Esophagus squamous epithelium (tissue), 5 donors: ENCODE data around the gene NSFL1C. TPM values are rescaled to one million over a fixed set of nuclear protein-coding genes. Genes with fewer than 3 reads are reported as not detected.
A peak's percentile ranks its signal among the peaks of the same experiment; 100 is the strongest.

Source experiments
- DNase-seq: peaks from one replicate; lab custom pipeline; 2025; lab: John Stamatoyannopoulos, UW
- H3K27ac ChIP-seq, 4 donors: fragments of 200-600 bp; sonication (generic); one replicate each; pipeline ENCODE4 v1.5.1; 2016 to 2019; ENCODE audit warnings: mild to moderate bottlenecking in 1 of 4
- H3K27me3 ChIP-seq, 4 donors: fragments of 200-600 bp; sonication (generic); 1 replicate in 3 of 4; 2 replicates in 1 of 4; pipeline versions ENCODE4 v1.5.1 to v1.6.0; 2017 to 2021; ENCODE audit warnings: antibody characterized with exemption in 1 of 4
- H3K36me3 ChIP-seq, 3 donors: fragments of 200-600 bp; sonication (generic); one replicate each; pipeline ENCODE4 v1.5.1; 2016 to 2019
- H3K4me1 ChIP-seq, 3 donors: fragments of 200-600 bp; sonication (generic); one replicate each; pipeline ENCODE4 v1.5.1; 2017 to 2019
- H3K4me3 ChIP-seq, 4 donors: fragments of 200-600 bp; sonication (generic); 1 replicate in 3 of 4; 2 replicates in 1 of 4; pipeline ENCODE4 v1.5.1; 2016 to 2019; ENCODE audit warnings: mild to moderate bottlenecking in 2 of 4, moderate library complexity in 1 of 4
- H3K9me3 ChIP-seq, 3 donors: fragments of 200-600 bp; sonication (generic); one replicate each; pipeline ENCODE4 v1.5.1; 2016 to 2019
- CTCF ChIP-seq, 6 experiments: fragments of 450-650 bp in 4 of 6; fragments of 200-600 bp in 2 of 6; sonication (generic) in 2 of 6; IDR thresholded peaks; one replicate each; pipeline ENCODE4 v1.5.1; 2016 to 2019; ENCODE audit warnings: antibody characterized with exemption in 6 of 6, mild to moderate bottlenecking in 4 of 6, moderate library complexity in 4 of 6
- POLR2A ChIP-seq, 4 donors: fragments of 450-650 bp; IDR thresholded peaks; one replicate each; pipeline ENCODE4 v1.6.1; 2017; ENCODE audit warnings: antibody characterized with exemption in 4 of 4, mild to moderate bottlenecking in 4 of 4, moderate library complexity in 3 of 4
- WGBS, 2 donors: methylation state at CpG; one replicate each; pipeline ENCODE4 v1.1.5; 2018; 5-methylcytosine and 5-hydroxymethylcytosine counted together
- intact Hi-C: fragments of 100-400 bp; cut with DNase I; formaldehyde crosslinking; loops from one replicate; pipeline ENCODE4 v1.15.0; 2022
- total RNA-seq, 4 donors: library from RNA; depleted of rRNA; stranded (reverse); fragments of >200 nt; gene quantifications; one replicate each; pipeline ENCODE4 v1.1.0, GENCODE V29; 2016
- donor health status: DM: yes; HTN: yes; CAD: no.

Gene NSFL1C
- total RNA-seq, 4 donors from 2014 or later: 41.5 to 65.6 (median 59.3) TPM

GRCh38 chr20:1489325-1489724, 22.7 kb upstream of the NSFL1C start:
- peak overlapping the region in 2 of 4 donors; percentile 9 to 34 for H3K4me3 ChIP-seq
- no peak for DNase-seq
- peak overlapping the region; percentile 72 to 87 (median 80) for H3K27ac ChIP-seq
- TF ChIP-seq POLR2A (IDR thresholded peaks at IDR 0.05) (no peak), CTCF (IDR thresholded peaks at IDR 0.05) (no peak)
- H3K27me3 ChIP-seq: no peaks in the 10 kb centered on the region
- H3K4me1 ChIP-seq: peaks cover 6 to 32% (median 9%) of the 10 kb centered on the region in 3 donors
- no peaks in the 10 kb centered on the region for H3K36me3 ChIP-seq
- intact Hi-C loops: no loop called here
- no peaks in the 10 kb centered on the region for H3K9me3 ChIP-seq
- WGBS, 2 donors: 77 to 83% methylated on average over 2 of the region's 2 CpGs

DNA sequence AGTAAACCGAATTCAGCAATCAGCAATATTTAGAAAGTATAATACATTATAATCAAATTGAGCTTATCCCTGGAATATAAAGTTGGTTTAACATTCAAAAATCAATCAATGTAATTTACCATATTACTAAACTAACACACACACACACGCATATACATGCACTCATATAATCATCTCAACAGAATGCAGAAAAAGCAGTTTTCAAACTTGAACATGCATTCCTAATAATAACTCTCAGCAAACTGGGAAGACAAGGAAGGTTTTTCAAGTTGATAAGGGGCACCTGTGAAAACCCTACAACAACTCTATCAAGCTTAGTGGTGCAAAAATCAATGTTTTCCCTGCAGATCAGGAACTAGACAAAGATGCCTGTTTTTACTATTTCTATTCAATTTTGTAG, 19.9 kb upstream of the NSFL1C start:
- Histone ChIP-seq H3K27me3 (peaks cover 0 to 4% (median 0%) of the 10 kb centered on the region in 4 donors), H3K4me1 (peaks cover 5 to 25% (median 9%) of the 10 kb centered on the region in 3 donors), H3K4me3 (no peak overlapping the region), H3K27ac (no peak overlapping the region), H3K9me3 (no peaks in the 10 kb centered on the region), H3K36me3 (no peaks in the 10 kb centered on the region)
- no peak for DNase-seq
- WGBS, 2 donors: 63 to 78% methylated on average over 2 of the region's 2 CpGs
- intact Hi-C loops: no loop called here
- no peak for TF ChIP-seq POLR2A (IDR thresholded peaks at IDR 0.05)
- TF ChIP-seq CTCF (IDR thresholded peaks at IDR 0.05): no peak

GRCh38 chr20:1484438-1485116, 17.9 kb upstream of the NSFL1C start:
- no peaks in the 10 kb centered on the region for H3K9me3 ChIP-seq
- intact Hi-C loops: no loop called here
- H3K27ac ChIP-seq: no peak overlapping the region
- 36 to 42% methylated on average over 5 of the region's 5 CpGs for WGBS, 2 donors
- H3K36me3 ChIP-seq: no peaks in the 10 kb centered on the region
- TF ChIP-seq POLR2A (IDR thresholded peaks at IDR 0.05) (no peak), CTCF (IDR thresholded peaks at IDR 0.05) (no peak)
- H3K4me1 ChIP-seq: peaks cover 3 to 8% (median 3%) of the 10 kb centered on the region in 3 donors
- no peak overlapping the region for H3K4me3 ChIP-seq
- peaks cover 0 to 4% (median 0%) of the 10 kb centered on the region in 4 donors for H3K27me3 ChIP-seq
- DNase-seq: no peak

GRCh38 chr20:1479831-1480595, 13.4 kb upstream of the NSFL1C start:
- Histone ChIP-seq H3K36me3 (no peaks in the 10 kb centered on the region), H3K27ac (no peak overlapping the region), H3K4me3 (no peak overlapping the region), H3K27me3 (peaks cover 0 to 4% (median 0%) of the 10 kb centered on the region in 4 donors), H3K4me1 (peaks cover 0 to 35% (median 8%) of the 10 kb centered on the region in 3 donors), H3K9me3 (no peaks in the 10 kb centered on the region)
- no peak for DNase-seq
- intact Hi-C loops: no loop called here
- no peak for TF ChIP-seq CTCF (IDR thresholded peaks at IDR 0.05)
- TF ChIP-seq POLR2A (IDR thresholded peaks at IDR 0.05): no peak
- WGBS, 2 donors: 79 to 81% methylated on average over 6 to 7 of the region's 9 CpGs

DNA sequence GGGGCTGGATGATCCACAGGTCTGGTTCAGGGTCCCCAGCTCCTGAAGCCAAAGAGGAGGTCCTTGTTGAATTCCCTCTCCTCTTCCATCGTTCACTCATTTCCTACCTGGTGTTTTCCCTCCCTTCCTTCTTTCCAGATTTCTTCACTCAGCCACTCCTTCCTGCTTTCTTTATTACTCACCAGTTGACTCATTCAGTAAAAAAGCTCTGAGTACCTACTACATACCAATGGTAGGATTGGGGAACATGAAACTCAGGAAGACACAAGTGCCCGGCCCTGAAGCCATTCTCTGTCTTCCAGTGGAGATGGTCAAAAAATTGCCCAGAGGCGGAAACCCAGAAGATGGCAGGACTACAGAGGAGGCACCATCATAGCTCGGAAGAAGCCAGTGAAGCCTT, 11.9 kb upstream of the NSFL1C start:
- no peaks in the 10 kb centered on the region for H3K9me3 ChIP-seq
- peak overlapping the region; percentile 84 to 94 (median 88) for H3K27ac ChIP-seq
- intact Hi-C loops: no loop called here
- DNase-seq: no peak
- peak overlapping the region in 2 of 4 donors; percentile 13 to 23 for H3K4me3 ChIP-seq
- peaks cover 0 to 4% (median 0%) of the 10 kb centered on the region in 4 donors for H3K27me3 ChIP-seq
- WGBS, 2 donors: 38 to 48% methylated on average over 4 of the region's 4 CpGs
- peaks cover 0 to 41% (median 11%) of the 10 kb centered on the region in 3 donors for H3K4me1 ChIP-seq
- no peaks in the 10 kb centered on the region for H3K36me3 ChIP-seq
- TF ChIP-seq POLR2A (IDR thresholded peaks at IDR 0.05) (no peak), CTCF (IDR thresholded peaks at IDR 0.05) (no peak)
